ENCODE data around the gene FAM131B.

The FAM131B gene

DNA sequence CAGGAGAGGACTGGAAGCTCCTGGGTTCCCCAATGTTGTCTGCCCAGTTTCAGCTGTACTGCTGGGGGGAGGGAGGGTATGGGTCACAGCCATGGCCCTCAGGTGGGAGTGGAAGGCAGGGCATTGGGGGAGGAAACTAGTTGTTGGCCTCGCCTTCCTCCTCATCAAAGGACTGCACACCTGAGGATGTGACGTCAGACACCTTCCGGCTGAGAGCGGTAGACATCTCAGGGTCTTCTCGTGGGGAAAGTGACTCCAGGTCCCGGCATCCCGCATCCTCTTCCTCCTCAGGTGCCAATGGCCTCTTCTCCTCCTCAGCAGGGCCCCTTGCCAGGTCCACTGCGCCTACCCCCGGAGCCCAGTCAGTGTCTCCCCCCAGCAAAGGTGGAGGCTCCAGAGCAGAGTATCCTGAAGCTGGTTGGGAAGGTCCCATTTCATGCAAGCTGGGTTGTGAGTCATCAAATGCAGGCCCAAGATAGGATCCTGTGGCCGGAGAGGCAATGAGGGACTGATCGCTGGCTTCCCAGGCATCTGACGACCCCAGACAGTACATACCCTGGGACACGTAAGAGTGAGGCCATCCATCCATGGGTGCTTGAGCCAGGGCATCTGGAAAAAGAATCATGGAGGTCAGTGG is 6.0 kb downstream of the FAM131B start:
- no peak for DNase-seq

DNA sequence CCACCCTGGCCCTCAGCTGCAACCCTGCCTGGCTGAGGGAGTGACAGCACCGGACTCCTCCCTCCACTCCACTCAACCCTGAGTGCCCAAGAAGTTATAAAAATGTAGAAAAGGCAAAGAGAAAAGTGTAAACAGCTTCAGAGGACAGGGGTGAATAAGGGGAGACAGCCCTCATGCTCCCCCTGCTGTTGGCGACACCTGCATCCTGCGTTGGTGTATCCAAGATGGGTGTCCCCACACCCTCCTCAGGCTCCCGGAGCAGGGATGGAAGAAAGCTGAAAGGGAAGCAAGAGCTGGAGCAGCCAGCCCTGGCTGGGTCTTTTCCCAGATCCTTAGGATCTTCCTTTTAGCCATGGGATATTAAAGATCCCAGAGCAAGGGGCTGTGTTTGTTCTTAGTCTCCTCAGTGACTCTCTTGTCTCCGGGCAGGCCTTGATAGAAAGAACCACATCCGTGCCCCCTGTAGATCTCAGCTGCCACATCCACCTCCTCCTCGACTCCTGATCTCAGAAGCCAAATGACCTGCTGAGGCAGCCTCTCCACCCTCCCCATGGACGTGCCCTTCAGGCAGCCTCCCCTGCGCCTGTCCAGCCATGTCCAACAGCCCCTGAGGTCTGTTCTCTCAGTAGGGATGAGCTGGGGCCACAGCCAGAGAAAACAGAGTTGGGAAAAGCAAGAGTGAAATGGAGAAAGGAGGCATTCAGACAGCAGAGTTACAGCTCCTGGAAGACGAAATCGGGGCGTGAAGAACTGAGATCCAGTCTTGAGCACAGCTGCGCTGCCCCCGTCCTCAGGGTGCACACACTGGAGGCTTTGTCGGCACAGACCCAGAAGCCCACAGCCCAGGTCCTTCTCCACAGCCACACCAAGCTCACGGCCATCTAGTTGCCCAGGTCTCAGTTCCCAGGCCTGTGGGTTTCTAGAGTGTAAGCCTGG is 6.8 kb downstream of the FAM131B start:
- no peak for DNase-seq

DNA sequence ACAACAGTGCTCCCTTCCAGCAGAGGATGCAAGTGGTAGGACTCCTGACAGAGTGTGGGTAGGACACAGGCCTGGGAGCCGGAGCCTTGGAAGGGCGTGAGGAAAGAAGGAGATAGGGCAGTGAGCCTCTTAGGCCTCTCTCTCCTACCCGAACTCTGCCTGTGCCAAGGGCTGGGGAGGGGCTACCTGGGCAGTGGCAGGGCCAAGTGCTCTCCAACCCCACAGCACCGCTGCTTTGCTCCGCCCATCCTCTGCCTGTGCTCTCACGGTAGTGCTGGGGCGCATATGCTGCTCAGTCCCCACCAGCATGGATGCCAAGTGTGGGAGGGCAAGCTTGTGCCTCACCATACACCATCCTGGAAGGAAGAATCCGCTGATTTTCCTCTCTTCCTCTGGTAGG is 7.5 kb downstream of the FAM131B start:
- DNase-seq: no peak

DNA sequence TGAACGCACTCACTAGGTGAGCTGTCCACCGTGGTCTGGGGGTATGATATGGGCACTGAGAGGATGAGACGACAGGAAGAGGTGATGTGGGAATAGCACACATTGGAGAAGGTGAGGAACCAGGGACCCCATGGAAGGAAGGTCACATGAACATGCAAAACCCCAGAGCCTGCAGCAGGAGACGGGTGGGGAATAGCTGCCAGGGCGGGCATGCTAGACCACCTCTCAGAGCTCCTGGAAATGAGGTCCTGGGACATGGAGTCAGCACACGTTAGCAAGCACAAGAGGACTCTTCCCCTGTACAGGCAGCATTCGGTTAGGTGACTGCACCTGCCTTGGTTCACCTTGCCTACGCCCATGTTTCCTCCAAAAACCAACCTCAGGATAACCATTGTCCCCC is 8.1 kb downstream of the FAM131B start:
- no peak for DNase-seq

DNA sequence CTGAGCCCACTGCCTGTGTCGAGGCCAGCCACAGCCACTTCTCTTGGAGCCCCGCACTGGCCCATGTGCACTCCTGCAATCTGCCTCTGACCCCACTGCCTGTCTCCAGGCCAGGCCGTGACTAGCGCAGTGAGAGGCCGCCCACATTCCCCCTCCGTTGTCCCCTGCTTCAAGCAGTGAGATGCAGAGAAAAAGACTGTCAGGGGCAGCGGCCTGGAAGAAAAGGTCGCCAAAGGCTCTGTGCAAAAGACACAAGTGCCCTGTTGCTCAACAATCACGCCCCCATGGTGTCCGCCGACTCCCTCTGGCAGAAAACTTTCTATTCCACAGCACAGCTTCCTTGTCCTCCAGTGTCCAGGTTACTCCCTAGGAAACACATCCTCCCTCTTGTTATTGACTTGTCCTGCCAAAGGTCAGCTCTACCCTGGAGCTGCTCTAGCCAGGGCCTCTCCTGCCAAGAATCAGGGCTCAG is 9.9 kb downstream of the FAM131B start:
- no peak for DNase-seq

DNA sequence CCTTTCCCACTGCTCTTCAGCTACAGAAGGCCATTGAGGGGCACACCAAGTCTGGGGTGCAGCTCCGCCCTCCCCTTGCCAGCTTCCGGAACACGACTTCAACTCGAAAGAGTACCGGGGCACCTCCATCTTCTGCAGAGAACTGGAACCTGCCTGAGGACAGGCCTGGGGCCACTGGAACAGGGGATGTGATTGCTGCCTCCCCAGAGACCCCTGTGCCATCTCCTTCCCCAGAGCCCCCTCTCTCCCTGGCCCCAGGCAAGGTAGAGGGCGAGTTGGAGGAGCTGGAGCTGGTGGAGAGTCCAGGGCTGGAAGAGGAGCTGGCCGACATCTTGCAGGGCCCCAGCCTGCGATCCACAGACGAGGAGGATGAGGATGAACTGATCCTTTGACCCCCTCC is 10.9 kb downstream of the FAM131B start:
- DNase-seq: no peak

DNA sequence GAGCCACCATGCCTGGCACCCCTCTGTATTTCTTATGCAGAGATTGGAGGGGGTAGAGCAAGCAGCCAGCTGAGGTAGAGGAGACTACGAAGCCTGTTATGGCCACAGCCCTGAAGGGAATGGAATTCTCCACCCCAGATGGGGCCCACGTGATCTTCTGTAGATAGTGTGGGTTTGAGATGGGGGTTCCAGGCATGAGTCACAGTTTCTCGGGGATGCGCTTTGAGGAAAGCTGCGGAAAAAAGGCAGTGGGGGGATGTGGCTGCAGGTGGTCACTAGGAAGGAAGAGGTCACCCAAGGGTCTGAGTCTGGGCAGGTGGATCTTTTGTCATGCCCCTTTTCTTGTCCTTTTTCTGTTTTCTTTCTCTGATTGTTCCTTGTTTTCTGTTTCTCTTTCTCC is 11.5 kb downstream of the FAM131B start:
- no peak for DNase-seq

DNA sequence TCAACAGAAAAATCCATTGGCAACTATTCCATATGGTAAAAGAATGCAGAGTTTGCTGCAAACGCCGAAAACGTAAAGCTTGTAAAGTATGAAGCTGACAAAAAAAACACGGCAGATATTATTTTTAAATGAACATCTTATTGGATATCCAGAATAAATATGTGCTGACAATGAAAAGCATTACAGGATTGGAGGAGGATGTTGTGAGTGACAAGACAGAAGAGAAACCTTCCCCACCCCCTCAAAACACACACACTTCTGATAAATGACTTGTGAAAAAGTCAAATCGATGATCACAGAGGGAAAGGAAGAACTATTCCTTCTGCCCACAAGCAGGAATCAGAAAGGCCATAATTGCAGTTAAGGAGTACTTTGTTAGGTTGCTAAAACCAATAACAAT is 14.6 kb downstream of the FAM131B start:
- DNase-seq: no peak

DNA sequence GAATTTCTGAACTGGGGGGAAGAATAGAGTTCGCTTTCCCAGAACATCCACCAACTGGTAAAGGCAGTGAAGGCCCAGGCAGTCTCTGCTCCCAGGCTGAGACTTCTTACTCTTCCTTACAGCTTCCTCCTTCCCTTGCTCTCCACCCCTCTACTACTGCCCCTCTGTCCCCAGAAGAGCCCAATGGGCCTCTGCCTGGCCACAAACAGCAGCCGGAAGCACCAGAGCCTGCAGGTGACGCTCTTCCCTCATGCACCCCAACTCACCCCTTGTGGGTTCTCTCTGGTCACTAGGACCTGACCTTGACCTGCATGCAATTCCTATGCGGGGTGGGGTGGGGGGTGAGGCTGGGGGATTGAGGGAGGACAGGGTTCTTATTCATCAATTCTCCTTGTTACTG is 16.5 kb downstream of the FAM131B start:
- DNase-seq: no peak

DNA sequence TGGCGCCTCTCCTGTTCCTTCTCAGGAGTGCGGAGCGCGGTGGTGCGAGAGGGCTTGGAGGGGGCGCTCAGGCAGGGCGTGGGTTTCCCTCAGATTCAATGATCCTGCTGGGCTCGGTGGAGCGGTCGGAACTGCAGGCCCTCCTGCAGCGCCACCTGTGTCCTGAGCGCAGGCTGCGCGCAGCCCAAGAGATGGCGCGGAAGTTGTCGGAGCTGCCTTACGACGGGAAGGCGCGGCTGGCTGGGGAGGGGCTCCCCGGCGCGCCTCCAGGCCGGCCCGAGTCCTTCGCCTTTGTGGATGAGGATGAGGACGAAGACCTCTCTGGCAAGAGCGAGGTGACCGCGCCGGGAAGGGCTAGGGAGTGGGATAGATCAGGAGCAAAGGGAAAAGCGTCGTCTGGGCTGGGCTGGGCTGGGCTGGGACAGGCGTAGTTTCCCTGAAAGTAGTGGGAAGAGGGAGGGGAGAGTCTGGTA is 17.0 kb downstream of the FAM131B start:
- peak; percentile 69 to 75 for DNase-seq

DNA sequence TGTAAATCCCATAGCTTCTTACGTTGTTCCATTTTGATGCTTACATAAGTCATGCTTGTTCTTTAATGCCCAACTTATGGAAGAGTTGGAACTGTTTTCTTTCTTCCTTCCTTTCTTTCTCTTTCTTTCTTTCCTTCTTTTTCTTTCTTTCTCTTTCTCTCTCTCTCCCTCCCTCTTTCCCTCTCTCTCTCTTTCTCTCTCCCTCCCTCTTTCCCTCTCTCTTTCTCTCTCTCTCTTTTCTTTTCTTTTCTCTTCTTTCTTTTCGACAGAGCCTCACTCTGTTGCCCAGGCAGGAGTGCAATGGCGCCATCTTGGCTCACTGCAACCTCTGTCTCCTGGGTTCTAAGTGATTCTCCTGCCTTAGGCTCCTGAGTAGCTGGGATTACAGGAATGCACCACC is 18.9 kb downstream of the FAM131B start:
- no peak for DNase-seq

DNA sequence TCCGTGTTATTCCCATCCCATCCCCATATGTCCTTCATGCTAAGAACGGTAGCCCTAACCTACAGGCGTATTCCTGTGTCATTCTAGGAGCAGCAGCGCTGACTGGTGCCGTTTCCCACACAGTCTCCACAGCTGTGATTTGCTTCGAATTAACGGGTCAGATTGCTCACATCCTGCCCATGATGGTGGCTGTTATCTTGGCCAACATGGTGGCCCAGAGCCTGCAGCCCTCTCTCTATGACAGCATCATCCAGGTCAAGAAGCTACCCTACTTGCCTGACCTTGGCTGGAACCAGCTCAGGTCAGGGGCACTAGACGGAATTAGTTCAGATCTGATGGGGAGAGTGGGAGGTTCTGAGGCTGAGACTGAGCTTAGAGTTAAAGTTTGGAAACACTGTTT is 20.7 kb downstream of the FAM131B start:
- DNase-seq: no peak

DNA sequence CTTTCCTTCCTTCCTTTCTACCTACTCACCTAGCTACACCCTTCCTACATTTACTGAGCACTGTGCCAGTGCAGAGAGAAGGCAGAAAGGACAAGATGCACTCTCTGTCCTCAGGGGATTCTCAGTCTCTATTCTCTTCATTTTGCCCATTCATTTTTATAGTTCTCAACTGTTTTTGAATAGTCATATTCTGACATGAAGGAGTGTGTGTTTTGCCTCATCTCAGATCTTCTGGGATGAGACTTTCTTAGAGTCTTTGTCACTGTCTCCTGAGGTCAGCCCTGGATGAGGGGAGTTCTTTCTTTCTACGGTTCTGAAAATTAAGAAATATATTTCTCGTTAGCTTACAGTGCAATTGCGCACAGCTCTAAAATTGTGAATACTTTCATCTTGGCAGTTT is 25.3 kb downstream of the FAM131B start:
- no peak for DNase-seq

DNA sequence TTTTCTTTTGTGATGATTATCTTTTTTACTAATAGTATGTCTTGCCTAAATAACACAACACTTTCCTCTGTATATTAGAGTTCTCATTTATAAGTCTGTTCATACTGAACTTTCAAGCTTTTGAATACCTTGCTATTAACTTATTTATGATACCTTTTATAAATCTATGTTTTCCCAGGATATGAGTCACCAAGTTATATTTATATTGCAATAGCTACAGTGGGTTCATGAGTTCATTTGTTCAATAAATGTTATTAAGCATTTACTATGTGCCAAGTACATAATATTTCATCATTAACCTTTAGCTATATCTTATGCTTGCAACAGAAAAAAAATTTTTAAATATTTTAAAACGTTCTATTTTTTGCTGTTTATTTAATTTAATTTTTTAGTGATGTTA is 28.3 kb downstream of the FAM131B start:
- no peak for DNase-seq

DNA sequence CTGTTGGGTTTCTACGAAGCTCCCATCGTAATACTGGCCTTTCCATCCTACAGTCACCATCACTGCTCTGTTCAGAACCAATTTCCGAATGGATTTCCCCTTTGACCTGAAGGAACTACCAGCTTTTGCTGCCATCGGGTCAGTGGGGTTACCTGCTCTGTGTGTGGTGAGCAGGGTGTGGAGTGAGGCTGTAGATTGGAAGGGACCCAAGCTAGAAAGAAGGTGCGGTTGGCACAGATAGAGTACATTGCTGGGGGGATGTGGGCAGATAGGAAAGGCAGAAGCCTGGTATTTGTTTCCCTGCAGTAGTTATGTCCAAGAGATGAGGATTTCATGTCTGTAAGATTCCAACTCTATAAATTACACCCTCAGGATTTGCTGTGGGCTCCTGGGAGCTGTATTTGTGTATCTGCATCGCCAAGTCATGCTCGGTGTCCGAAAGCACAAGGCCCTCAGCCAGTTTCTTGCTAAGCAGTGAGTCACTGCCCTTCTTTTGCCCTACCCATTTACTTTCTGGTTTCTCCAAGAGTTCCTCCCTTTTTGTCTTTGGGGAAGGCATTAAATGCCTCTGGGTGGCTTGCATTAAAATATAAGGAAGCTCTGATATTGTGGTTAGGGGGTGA is 31.2 kb downstream of the FAM131B start:
- DNase-seq: no peak

DNA sequence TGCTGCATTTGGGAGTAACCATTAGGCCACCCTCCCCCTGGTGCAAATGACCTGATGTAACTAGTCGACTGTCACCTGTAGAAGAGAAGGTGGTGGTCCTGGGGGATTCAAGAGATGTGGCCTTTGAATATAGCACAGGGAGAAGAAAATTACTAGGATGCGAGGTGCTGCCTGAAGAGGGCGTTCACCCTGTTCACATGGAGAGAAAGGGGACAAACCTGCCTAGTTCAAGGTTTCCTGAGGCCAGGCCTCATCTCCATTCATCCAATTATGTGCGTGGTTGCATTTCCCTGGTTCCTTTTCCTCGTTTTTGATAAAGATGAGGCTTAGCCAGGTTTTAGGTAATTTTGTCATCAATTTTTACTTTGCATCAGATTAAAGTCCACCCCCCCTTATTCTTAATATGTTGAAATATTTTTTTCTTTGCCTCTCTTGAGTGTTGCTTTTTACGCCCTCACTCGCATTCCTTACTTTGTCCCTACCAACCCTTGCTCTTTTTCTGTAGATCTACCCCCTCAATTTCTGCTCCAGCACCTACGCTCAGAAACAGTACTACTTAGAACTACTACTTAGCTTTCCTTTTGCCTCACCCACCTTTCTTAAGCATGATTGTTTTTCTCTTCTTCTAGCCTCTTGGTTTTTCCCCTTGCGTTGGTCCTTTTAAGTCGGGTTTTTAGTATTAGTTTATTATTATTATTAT is 32.9 kb downstream of the FAM131B start:
- no peak for DNase-seq

DNA sequence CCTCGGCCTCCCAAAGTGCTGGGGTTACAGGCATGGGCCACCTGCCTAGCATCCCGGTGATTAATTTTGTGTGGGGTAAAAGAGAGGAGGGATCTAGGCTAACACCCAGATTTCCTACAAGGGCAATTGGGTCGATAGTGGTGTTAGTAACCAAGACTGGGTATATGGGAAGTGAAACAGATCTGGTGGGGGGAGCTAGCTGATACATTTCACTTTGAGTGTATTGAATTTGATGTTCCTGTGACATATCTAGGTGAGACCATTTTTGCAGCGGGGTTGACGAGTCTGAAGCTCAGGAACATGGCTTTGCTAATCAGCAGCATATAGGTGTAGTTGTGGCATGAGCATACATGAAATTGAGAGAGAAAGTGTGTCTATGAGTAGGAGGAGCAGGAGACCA is 34.6 kb downstream of the FAM131B start:
- no peak for DNase-seq

DNA sequence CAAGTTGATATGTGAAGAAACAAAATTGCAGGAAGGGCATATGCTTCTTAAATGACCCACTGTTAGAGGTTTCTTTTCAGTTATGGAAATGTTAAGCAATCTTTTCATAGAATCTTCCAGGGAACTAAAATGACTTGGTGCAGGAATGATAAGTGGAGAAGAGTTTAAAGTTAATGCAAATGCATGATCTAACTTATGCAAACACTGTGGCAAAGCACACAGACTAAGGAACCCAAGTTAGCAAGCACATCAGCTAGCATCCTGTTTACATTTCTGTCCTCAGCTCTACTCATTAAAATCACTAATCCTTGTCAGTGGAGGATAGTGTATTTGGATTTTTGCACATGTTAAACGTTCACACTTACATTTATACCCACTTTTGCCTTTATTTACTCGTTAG is 37.3 kb downstream of the FAM131B start:
- DNase-seq: no peak

DNA sequence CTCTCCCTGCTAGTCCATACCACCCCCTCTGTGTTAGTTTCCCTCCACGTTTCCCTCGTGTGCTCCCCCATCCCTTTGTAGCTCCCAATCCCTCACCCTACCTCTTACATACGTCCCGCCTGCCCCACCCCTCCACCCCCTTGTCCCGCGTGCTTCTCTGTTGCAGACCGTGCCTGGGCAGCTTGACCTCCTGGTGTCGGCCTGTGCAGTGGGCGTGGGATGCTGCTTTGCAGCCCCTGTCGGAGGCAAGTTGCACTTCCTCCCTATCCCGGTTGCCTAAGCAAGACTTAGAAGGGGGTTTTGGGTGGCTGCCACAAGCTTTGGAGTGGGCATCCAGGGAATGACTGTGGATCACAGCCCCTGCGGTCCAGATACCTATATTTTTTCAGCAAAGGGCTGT is 38.9 kb downstream of the FAM131B start:
- DNase-seq: no peak

DNA sequence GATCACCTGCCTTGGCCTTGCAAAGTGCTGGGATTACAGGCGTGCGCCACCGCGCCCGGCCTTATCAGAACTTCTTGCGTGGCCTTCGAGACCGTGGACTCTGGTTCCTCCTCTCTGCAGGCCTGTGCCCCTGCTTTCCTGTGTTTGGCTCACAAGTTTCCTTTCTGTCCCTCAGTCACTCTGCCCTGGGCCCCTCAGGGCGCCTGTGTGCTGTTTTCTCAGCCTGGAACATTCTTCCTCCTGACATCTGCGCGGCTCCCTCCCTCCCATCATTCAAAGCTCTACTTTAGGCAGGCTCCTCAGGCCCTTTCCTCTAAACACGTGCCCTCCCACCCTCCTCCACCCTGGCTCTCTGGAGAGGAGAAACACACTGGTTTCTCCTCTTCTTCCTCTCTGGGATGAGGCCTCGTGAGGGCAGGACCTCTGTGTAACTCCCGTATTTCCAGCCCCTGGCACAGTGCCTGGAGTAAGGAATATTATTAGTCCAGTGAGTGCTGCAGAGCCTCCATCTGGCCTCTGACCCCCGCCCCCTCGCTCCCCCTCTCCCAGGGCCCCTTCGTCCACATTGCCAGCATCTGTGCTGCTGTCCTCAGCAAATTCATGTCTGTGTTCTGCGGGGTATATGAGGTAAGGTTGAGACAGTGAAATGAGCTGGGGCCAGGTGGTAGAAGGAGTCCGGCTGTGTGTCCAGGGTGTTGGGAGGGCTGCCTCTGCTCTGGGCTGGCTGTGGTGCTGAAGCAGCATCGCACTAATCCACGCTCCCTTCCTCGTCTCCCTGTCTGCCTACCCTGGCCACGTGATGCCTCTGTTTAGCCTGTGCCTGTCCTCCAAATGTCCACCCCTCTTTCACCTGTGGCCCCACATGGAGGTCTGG is 39.5 kb downstream of the FAM131B start:
- no peak for DNase-seq

DNA sequence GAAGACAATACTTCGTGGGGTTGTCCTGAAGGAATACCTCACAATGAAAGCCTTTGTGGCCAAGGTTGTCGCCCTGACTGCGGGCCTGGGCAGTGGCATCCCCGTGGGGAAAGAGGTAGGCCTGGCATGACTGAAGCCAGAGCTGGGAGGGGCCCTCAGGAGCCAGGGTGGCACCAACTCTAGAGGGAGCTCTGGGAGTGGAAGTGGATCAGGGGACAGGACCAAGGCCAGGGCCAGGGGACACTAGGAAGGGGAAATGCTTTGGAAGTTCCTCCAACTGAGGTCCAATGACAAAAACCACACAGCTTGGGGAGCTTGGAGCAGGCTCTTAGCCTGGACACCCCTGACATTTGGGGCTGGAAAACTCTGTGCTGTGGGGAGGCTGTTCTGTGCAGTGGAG is 40.8 kb downstream of the FAM131B start:
- peak in 1 of 2 experiments; percentile 14 for DNase-seq

DNA sequence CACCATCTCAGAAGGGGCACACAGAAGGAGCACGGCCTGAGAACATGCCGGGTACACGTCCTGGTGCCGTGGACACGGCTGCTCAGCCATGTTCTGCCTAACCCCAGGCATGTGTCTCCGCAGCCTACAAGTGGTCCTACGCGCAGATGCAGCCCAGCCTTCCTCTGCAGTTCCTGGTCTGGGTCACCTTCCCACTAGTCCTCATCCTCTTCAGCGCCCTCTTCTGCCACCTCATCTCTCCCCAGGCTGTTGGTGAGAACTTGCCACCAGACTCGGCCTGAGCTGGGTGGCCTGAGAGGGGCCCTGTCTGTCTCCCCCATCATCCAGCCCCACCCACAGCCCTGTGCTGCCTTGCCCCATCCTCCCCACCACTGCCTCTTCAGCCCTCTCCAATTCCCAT is 41.3 kb downstream of the FAM131B start:
- no peak for DNase-seq

Measured in activated CD4-positive, alpha-beta T cell treated with anti-CD3 and anti-CD28 coated beads, Interleukin-2, amount 50 U/mL, for 48 hours (primary cell).